HFF-Myc (cell line): ENCODE data around the gene PIGR.

ENCODE experiments used
- DNase-seq: peaks from one replicate; pipeline ENCODE4 v3.0.0-alpha.2; 2011; ENCODE audit warnings: low read depth; ENCODE audit errors: extremely low read depth
- H3K4me3 ChIP-seq: replicated peaks from 2 replicates; pipeline ENCODE4 v1.5.1; 2011; ENCODE audit warnings: low read depth, mild to moderate bottlenecking, control low read depth, low read length
- TF ChIP-seq, protein P1 (sequence below): IDR thresholded peaks from 2 replicates; pipeline ENCODE4 v1.5.1; 2012; ENCODE audit warnings: mild to moderate bottlenecking, low read depth, low read length, control low read depth; ENCODE audit errors: missing control alignments

PIGR gene

DNA sequence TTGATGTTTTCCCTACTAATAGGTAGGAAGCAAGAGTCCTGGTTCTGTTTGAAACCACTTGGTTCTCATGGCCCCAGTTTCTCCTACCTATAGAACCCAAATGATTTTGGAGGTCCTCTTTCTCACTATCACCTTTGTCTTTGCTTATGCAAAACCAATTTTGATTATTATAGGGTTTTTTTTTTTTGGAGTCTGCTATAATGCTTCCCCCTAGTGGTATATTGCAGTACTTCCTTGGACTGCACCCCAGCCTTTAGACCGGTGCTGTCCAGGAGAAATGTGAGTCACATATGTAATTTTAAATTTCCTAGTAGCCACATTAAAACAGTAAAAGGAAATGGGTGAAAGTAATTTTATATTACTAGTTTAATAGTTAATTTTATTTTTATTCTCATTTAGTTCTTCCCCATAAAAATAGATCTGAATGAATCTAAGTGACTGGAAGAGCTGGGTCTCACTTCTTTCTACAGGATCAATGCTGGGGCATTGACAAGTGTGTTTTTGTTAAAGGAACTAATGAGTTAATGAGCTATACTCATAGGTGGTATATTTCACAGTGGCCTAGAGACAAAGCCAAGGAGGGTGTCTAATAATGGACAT, 35.1 kb downstream of the PIGR start:
- TF ChIP-seq, protein P1, sequence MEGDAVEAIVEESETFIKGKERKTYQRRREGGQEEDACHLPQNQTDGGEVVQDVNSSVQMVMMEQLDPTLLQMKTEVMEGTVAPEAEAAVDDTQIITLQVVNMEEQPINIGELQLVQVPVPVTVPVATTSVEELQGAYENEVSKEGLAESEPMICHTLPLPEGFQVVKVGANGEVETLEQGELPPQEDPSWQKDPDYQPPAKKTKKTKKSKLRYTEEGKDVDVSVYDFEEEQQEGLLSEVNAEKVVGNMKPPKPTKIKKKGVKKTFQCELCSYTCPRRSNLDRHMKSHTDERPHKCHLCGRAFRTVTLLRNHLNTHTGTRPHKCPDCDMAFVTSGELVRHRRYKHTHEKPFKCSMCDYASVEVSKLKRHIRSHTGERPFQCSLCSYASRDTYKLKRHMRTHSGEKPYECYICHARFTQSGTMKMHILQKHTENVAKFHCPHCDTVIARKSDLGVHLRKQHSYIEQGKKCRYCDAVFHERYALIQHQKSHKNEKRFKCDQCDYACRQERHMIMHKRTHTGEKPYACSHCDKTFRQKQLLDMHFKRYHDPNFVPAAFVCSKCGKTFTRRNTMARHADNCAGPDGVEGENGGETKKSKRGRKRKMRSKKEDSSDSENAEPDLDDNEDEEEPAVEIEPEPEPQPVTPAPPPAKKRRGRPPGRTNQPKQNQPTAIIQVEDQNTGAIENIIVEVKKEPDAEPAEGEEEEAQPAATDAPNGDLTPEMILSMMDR: peak; percentile 80
- no peak overlapping the region for H3K4me3 ChIP-seq

DNA sequence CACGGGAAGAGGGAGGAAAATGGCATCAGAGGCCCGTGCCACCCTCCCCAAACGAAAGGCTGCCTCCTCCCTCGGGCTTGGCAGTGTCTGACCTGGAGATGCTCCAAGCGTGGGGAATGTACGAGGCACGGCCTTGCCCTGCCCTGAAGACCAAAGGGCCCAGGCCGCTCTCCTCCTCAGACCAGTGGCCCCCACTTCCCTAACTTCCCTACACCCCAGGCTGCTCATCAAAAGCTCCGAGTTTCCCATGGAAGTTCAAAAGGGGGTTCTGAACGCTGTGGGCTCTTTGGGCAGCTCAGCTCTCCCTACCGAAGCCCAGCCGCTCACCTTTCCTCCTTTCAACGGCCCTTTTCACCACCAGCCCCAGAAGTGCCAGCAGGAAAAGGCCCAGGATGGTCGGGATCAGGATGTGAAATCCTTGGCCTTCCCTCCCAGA, 36.4 kb downstream of the PIGR start:
- TF ChIP-seq, protein P1: no peak
- peak overlapping the region; percentile 49 for H3K4me3 ChIP-seq
- DNase-seq: no peak

More for the DNA sequence above, 35.1 kb downstream of the PIGR start:
- no peak for DNase-seq

DNA sequence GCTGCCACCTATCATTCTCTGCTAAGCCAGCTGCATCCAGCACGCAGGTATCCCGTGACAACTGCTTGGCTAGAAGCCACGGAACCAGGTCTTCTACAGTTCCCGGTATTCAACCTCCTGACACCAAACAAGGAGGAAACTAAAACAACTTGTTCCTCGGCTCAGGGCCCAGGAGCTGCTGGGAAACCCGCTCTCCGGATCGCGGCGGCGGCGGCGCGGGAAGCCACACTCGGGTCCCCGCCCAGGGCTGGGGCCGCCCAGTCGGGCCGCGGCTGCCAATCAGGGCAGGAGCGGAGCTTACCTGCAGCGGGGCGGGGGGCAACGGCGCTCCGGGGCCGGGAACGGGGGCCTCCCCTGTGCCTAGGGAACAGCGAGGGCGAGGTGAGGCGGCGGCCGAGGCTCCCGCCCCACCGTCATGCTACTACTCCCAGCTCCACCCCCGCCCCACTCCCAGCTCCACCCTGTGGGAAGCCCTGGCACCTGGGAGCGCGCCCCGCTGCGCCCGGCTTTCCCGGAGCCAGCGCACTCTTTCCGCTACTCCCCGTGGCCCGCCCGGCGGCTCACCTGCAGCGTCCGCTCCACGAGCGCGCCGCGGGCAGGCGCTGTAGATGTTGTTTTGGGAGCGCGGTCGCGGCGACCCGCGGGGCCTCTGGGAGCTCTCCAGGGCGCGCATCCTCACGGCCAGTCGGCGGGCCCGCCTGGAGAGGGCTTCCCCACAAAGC, 36.9 kb downstream of the PIGR start:
- H3K4me3 ChIP-seq: peak overlapping the region; percentile 49

DNA sequence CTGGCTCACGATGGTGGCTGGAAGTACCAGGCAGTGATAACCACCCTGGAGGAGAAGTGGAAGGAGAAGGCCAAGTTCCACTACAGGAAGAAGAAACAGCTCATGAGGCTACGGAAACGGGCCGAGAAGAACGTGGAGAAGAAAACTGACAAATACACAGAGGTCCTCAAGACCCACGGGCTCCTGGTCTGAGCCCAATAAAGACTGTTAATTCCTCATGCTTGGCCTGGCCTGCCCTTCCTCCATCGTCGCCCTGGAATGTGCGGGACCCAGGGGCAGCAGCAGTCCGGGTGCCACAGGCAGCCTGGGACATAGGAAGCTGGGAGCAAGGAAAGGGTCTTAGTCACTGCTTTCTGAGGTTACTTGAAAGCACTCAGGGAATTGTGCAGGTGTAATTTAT, 38.2 kb downstream of the PIGR start:
- H3K4me3 ChIP-seq: no peak overlapping the region
- TF ChIP-seq, protein P1: no peak
- no peak for DNase-seq

More for the DNA sequence above, 36.9 kb downstream of the PIGR start:
- DNase-seq: no peak
- TF ChIP-seq, protein P1: no peak

DNA sequence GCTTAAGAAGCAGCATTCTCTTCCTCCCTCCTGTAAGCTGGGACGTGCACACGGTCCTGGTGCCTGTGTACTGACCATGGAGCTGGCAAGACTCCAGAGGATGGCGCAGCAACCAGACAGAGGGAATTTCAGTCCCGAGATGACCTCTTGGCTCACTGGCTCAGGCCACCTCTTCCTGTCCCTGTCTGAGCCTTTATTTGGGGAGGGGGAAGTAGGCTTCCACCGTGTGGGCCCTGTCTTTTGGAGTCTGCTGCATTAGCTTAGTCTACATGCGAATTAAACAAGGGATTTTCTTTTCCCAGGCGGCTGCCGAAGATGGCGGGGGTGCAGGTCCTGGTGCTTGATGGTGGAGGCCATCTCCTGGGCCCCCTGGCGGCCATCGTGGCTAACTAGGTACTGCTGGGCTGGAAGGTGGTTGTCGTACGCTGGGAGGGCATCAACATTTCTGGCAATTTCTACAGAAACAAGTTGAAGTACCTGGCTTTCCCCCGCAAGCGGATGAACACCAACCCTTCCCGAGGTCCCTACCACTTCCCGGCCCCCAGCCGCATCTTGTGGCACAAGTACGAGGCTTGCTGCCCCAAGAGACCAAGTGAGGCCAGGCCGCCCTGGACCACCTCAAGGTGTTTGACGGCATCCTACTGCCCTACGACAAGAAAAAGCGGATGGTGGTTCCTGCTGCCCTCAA, 38.8 kb downstream of the PIGR start:
- DNase-seq: no peak
- no peak overlapping the region for H3K4me3 ChIP-seq
- TF ChIP-seq, protein P1: peak; percentile 38

DNA sequence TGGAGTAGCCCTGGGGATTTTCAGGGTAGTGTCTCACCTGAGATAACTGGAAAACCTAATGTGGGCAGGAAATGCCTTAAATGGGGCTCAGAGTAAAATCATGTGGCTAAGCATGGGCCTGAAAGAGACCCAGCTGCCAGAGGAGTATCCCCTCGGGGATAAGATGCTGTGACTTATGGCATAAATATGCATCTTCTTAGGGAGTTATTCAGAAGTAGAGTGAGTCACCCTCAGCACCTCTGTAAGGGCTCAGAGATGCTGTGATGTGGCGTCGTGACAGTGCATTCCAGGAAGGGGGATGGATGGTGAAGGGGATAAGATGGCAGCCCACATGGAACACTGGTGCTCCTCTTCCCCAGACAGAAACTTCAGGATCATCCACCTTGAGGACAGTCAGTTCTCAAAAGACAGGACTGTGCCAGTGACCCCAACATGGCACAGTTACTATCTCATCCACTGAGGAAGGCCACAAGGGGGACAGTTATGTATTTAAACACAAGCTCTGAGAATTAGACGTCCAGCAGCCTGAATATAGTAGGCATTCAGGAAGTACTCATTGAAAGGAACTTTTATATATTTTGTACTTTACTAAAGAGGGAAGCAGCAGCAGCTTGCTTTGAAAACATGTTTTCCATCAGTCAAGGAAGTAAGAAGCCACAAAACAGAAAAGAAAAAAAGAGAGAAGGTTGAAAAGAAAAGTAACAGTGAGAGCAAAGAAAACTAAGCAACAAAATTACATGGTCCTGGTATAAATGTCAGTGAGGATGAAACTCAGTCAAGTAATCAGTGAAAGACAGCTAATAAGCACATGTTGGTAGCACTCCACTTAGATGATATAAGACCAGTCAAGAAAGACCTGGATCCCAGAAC, 40.7 kb downstream of the PIGR start:
- peak; percentile 82 for DNase-seq
- H3K4me3 ChIP-seq: no peak overlapping the region
- TF ChIP-seq, protein P1: no peak
